Measurements from ENCODE around the gene NMT2.

GRCh38 chr10:15121707-15122106 lies 46.8 kb downstream of the NMT2 start:
- TF ChIP-seq CTCF (conservative IDR thresholded peaks at IDR 0.05 in 1 of 2, IDR thresholded peaks at IDR 0.05 in 1 of 2; ENCODE audit: low read depth in 1 of 2, low read length in 2 of 2) (no peak), EZH2 (IDR thresholded peaks at IDR 0.05; ENCODE audit: low read length, missing control alignments) (no peak)

Measured in fibroblast of lung (primary cell).